Osteoblast (primary cell): ENCODE data around the gene CCDC180. TPM values are rescaled to one million over a fixed set of nuclear protein-coding genes. Genes with fewer than 3 reads are reported as not detected.

Source experiments
- DNase-seq: peaks from one replicate; pipeline ENCODE4 v3.0.0; 2011; ENCODE audit warnings: low spot score, mixed read lengths; ENCODE audit not compliant: insufficient read length; ENCODE audit errors: missing footprints
- H2AFZ ChIP-seq: 2 replicates; pipeline ENCODE4 v1.6.0; 2011; ENCODE audit warnings: mild to moderate bottlenecking, low read length
- H3K27ac ChIP-seq: 2 replicates; pipeline ENCODE4 v1.5.1; 2011; ENCODE audit warnings: mild to moderate bottlenecking, low read depth, low read length, moderate library complexity
- H3K27me3 ChIP-seq: 2 replicates; pipeline ENCODE4 v1.6.0; 2012; ENCODE audit warnings: mild to moderate bottlenecking, control low read depth, inconsistent platforms, low read length, moderate library complexity; ENCODE audit not compliant: insufficient read depth
- H3K36me3 ChIP-seq: 2 replicates; pipeline ENCODE4 v1.5.1; 2011; ENCODE audit warnings: mild to moderate bottlenecking, low read length, control low read depth, moderate library complexity; ENCODE audit not compliant: insufficient read depth
- H3K4me1 ChIP-seq: 2 replicates; pipeline ENCODE4 v1.5.1; 2011; ENCODE audit warnings: mild to moderate bottlenecking, low read length, control low read depth, moderate library complexity; ENCODE audit not compliant: insufficient read depth
- H3K4me2 ChIP-seq: 2 replicates; pipeline ENCODE4 v1.6.0; 2011; ENCODE audit warnings: mild to moderate bottlenecking, low read length; ENCODE audit not compliant: insufficient read depth
- H3K4me3 ChIP-seq: fragments of 200-600 bp; sonication (generic); 3 replicates; pipeline ENCODE4 v1.5.1; 2012; ENCODE audit warnings: mild to moderate bottlenecking, low read length, inconsistent platforms; ENCODE audit not compliant: insufficient read depth
- H3K79me2 ChIP-seq: 2 replicates; pipeline ENCODE4 v1.6.0; 2012; ENCODE audit warnings: mild to moderate bottlenecking, low read length, control low read depth, inconsistent platforms; ENCODE audit not compliant: insufficient read depth
- H3K9me3 ChIP-seq: 2 replicates; pipeline ENCODE4 v1.5.1; 2011; ENCODE audit warnings: low read depth, low read length, control low read depth
- H4K20me1 ChIP-seq: 2 replicates; pipeline ENCODE4 v1.6.0; 2012; ENCODE audit warnings: mild to moderate bottlenecking, low read length, control low read depth; ENCODE audit not compliant: insufficient read depth
- total RNA-seq: library from RNA; depleted of rRNA; stranded (reverse); fragments of >200 nt; gene quantifications from 2 replicates; pipeline ENCODE4 v1.2.3, GENCODE V29; 2012
- TF ChIP-seq, protein P1 (sequence below): IDR thresholded peaks from 2 replicates; pipeline ENCODE4 v1.5.1; 2011; ENCODE audit warnings: mild to moderate bottlenecking, low read depth, low read length, moderate library complexity; ENCODE audit errors: extremely low read depth

Gene CCDC180
- total RNA-seq, 1 donor: 4.7 TPM

- DNase-seq: no peak
- TF ChIP-seq, protein P1, sequence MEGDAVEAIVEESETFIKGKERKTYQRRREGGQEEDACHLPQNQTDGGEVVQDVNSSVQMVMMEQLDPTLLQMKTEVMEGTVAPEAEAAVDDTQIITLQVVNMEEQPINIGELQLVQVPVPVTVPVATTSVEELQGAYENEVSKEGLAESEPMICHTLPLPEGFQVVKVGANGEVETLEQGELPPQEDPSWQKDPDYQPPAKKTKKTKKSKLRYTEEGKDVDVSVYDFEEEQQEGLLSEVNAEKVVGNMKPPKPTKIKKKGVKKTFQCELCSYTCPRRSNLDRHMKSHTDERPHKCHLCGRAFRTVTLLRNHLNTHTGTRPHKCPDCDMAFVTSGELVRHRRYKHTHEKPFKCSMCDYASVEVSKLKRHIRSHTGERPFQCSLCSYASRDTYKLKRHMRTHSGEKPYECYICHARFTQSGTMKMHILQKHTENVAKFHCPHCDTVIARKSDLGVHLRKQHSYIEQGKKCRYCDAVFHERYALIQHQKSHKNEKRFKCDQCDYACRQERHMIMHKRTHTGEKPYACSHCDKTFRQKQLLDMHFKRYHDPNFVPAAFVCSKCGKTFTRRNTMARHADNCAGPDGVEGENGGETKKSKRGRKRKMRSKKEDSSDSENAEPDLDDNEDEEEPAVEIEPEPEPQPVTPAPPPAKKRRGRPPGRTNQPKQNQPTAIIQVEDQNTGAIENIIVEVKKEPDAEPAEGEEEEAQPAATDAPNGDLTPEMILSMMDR: no peak
Observed at GRCh38 chr9:97310023-97310422, 2.6 kb downstream of the CCDC180 start.

DNA sequence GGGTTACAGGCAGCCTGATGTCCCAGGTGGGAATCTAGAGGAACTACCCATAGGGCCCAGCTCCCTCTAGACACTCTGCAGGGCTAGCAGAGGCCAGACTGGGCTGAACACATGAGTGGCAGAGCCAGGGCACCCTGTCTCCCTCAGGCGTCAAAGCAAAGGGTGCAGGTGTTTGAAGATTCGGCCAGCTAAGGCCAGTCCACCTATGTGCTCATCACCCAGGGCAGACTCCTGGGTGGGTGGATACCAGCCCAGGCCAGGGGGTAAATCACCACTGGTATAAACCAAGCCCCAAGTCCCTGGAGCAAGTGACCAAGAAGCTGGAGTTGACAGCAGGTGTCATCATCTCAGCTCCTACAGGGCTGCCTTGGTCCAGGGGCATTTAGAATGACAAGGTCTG lies 3.4 kb downstream of the CCDC180 start:
- no peak overlapping the region for H2AFZ ChIP-seq
- peaks cover 3% of the 10 kb centered on the region for H3K36me3 ChIP-seq
- no peak overlapping the region for H3K4me3 ChIP-seq
- peaks cover 17% of the 10 kb centered on the region for H3K4me1 ChIP-seq
- H3K4me2 ChIP-seq: no peak overlapping the region
- no peaks in the 10 kb centered on the region for H3K9me3 ChIP-seq
- H4K20me1 ChIP-seq: no peaks in the 10 kb centered on the region
- no peak overlapping the region for H3K27ac ChIP-seq
- TF ChIP-seq, protein P1: no peak
- no peaks in the 10 kb centered on the region for H3K79me2 ChIP-seq
- H3K27me3 ChIP-seq: no peaks in the 10 kb centered on the region
- DNase-seq: no peak

More at GRCh38 chr9:97310023-97310422, 2.6 kb downstream of the CCDC180 start:
- H4K20me1 ChIP-seq: no peaks in the 10 kb centered on the region
- H3K27me3 ChIP-seq: no peaks in the 10 kb centered on the region
- H2AFZ ChIP-seq: no peak overlapping the region
- H3K36me3 ChIP-seq: peaks cover 3% of the 10 kb centered on the region
- H3K27ac ChIP-seq: no peak overlapping the region
- peaks cover 17% of the 10 kb centered on the region for H3K4me1 ChIP-seq
- H3K4me2 ChIP-seq: no peak overlapping the region
- no peak overlapping the region for H3K4me3 ChIP-seq
- no peaks in the 10 kb centered on the region for H3K9me3 ChIP-seq
- H3K79me2 ChIP-seq: no peaks in the 10 kb centered on the region

DNA sequence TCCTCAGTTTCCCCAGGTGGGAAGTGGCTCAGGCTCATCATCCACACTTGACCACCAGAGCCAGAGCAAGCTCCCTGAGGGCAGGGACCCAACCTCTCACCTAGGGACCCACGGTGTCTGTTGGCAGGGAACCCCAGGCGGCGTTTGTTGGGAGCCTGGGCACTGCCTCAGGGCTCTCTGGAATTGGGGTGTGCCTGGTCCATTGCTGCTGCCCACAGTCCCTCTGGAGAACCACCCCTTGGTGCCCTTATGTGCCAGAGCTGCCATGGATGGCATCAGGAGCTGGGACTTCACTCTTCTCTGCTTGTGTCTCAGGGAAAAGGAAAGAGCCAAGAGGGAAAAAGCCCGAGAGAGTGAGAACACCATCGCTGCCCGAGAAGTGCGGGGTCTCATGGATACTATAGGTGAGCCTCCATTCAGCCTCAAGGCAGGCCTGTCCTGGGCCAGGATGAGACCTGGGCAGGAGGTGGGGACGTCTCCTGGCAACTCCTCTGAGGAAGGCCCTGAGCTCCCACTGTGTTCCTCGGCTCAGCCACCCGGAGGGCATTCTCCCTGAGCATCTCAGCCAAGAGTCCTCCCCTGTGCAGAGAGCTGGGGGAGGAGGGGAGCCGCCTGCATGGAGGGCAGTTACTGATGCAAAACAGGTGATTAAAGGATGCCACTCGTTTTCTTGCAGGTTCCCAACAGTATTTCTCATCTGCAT lies 4.5 kb downstream of the CCDC180 start:
- Histone ChIP-seq H3K27ac (no peak overlapping the region), H4K20me1 (no peaks in the 10 kb centered on the region), H3K4me1 (peaks cover 14% of the 10 kb centered on the region), H3K79me2 (no peaks in the 10 kb centered on the region), H2AFZ (no peak overlapping the region), H3K4me3 (no peak overlapping the region), H3K9me3 (no peaks in the 10 kb centered on the region), H3K36me3 (peaks cover 3% of the 10 kb centered on the region), H3K4me2 (no peak overlapping the region), H3K27me3 (no peaks in the 10 kb centered on the region)
- TF ChIP-seq, protein P1: no peak
- DNase-seq: peak; percentile 25

GRCh38 chr9:97312556-97312955 lies 5.1 kb downstream of the CCDC180 start:
- Histone ChIP-seq H3K4me2 (no peak overlapping the region), H3K4me1 (peaks cover 8% of the 10 kb centered on the region), H3K9me3 (no peaks in the 10 kb centered on the region), H2AFZ (no peak overlapping the region), H4K20me1 (no peaks in the 10 kb centered on the region), H3K27me3 (no peaks in the 10 kb centered on the region), H3K4me3 (no peak overlapping the region), H3K79me2 (no peaks in the 10 kb centered on the region), H3K36me3 (peaks cover 3% of the 10 kb centered on the region), H3K27ac (no peak overlapping the region)
- DNase-seq: no peak
- TF ChIP-seq, protein P1: no peak
